HG03095 (cell line): ENCODE measurements around the gene RGMA.

Source experiments
- ATAC-seq: cut with Tn5 transposase; IDR thresholded peaks from one replicate; pipeline ENCODE4 v1.9.1; 2021; ENCODE audit warnings: moderate library complexity; ENCODE audit not compliant: unreplicated experiment

The RGMA gene

GRCh38 chr15:93088981-93089726, at the start of gene RGMA:
Gene RGMA (minus strand): TSS chr15:93089211. CDS start chr15:93088932, 279 bp downstream.
- ATAC-seq = no peak

GRCh38 chr15:93136606-93137005, 47.6 kb upstream of the RGMA start:
- ATAC-seq = no peak

- no peak for ATAC-seq
Measured at GRCh38 chr15:93135997-93136397, 47.0 kb upstream of the RGMA start.

- ATAC-seq = no peak
Measured at GRCh38 chr15:93135459-93135858, 46.4 kb upstream of the RGMA start.

- no peak for ATAC-seq
Measured at GRCh38 chr15:93131485-93132095, 42.6 kb upstream of the RGMA start.

- ATAC-seq = no peak
Measured at GRCh38 chr15:93129702-93130488, 40.9 kb upstream of the RGMA start.

GRCh38 chr15:93127286-93127685, 38.3 kb upstream of the RGMA start:
- no peak for ATAC-seq

- ATAC-seq = no peak
Measured at GRCh38 chr15:93126599-93126998, 37.6 kb upstream of the RGMA start.

GRCh38 chr15:93126148-93126547, 37.1 kb upstream of the RGMA start:
- ATAC-seq = no peak

- no peak for ATAC-seq
Measured at GRCh38 chr15:93124126-93124525, 35.1 kb upstream of the RGMA start.

- no peak for ATAC-seq
Measured at GRCh38 chr15:93121973-93122910, 33.2 kb upstream of the RGMA start.

- no peak for ATAC-seq
Measured at GRCh38 chr15:93121107-93121506, 32.1 kb upstream of the RGMA start.

GRCh38 chr15:93118904-93119303, 29.9 kb upstream of the RGMA start:
- no peak for ATAC-seq

- ATAC-seq = no peak
Measured at GRCh38 chr15:93111451-93111850, 22.4 kb upstream of the RGMA start.

GRCh38 chr15:93110502-93111040, 21.6 kb upstream of the RGMA start:
- no peak for ATAC-seq

- ATAC-seq = no peak
Measured at GRCh38 chr15:93109336-93110102, 20.5 kb upstream of the RGMA start.

GRCh38 chr15:93107646-93108045, 18.6 kb upstream of the RGMA start:
- ATAC-seq = no peak

- ATAC-seq = no peak
Measured at GRCh38 chr15:93105485-93105884, 16.5 kb upstream of the RGMA start.

GRCh38 chr15:93103823-93104222, 14.8 kb upstream of the RGMA start:
- ATAC-seq = no peak

- ATAC-seq = no peak
Measured at GRCh38 chr15:93102211-93102610, 13.2 kb upstream of the RGMA start.
